ENCODE measurements around the gene GREB1. TPM values are rescaled to one million over a fixed set of nuclear protein-coding genes. Genes with fewer than 3 reads are reported as not detected.

Gene GREB1
- total and polyA plus RNA-seq, 2 experiments from 2014 or later: 12.0 to 35.0 TPM

DNA sequence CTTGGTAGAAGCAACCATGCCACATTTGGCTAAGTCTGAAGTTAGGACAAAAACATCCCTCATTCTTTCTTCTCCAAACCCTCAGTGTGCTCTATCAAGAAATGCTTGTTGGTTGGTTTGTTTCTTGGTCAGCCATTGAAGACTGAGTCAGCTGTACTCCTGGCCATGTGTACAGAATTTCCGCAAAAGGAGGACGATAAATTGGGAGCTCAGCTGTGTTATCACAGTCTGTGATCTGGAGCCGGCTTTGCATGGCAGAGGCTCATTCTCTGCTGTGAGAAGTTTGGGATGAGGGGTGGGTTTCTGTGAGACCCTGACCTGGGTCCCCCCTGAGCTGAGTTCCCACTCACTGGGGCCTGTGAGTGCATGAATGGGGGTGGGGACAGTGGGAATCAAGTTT is 41.6 kb upstream of the GREB1 start:
- TF ChIP-seq, protein P1, sequence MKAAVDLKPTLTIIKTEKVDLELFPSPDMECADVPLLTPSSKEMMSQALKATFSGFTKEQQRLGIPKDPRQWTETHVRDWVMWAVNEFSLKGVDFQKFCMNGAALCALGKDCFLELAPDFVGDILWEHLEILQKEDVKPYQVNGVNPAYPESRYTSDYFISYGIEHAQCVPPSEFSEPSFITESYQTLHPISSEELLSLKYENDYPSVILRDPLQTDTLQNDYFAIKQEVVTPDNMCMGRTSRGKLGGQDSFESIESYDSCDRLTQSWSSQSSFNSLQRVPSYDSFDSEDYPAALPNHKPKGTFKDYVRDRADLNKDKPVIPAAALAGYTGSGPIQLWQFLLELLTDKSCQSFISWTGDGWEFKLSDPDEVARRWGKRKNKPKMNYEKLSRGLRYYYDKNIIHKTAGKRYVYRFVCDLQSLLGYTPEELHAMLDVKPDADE (IDR thresholded peaks at IDR 0.05): no peak
- TF ChIP-seq NANOG (IDR thresholded peaks at IDR 0.05; ENCODE audit: borderline replicate concordance) (no peak), EZH2phosphoT487 (IDR thresholded peaks at IDR 0.05; ENCODE audit: unreplicated experiment) (no peak), ZNF331 (CRISPR knock-in tag; IDR thresholded peaks at IDR 0.05; ENCODE audit: low read depth) (no peak), JUNB (IDR thresholded peaks at IDR 0.05; ENCODE audit: unreplicated experiment) (no peak), POLR2AphosphoS5 (IDR thresholded peaks at IDR 0.05; ENCODE audit: low read depth) (no peak), STAT1 (IDR thresholded peaks at IDR 0.05; ENCODE audit: unreplicated experiment) (no peak), EZH2 (IDR thresholded peaks at IDR 0.05; ENCODE audit: low read depth, unreplicated experiment) (no peak), CREB1 (CRISPR knock-in tag; IDR thresholded peaks at IDR 0.05; ENCODE audit: low read depth) (no peak), ZNF114 (CRISPR knock-in tag; IDR thresholded peaks at IDR 0.05) (no peak)
- TF ChIP-seq, protein P2, sequence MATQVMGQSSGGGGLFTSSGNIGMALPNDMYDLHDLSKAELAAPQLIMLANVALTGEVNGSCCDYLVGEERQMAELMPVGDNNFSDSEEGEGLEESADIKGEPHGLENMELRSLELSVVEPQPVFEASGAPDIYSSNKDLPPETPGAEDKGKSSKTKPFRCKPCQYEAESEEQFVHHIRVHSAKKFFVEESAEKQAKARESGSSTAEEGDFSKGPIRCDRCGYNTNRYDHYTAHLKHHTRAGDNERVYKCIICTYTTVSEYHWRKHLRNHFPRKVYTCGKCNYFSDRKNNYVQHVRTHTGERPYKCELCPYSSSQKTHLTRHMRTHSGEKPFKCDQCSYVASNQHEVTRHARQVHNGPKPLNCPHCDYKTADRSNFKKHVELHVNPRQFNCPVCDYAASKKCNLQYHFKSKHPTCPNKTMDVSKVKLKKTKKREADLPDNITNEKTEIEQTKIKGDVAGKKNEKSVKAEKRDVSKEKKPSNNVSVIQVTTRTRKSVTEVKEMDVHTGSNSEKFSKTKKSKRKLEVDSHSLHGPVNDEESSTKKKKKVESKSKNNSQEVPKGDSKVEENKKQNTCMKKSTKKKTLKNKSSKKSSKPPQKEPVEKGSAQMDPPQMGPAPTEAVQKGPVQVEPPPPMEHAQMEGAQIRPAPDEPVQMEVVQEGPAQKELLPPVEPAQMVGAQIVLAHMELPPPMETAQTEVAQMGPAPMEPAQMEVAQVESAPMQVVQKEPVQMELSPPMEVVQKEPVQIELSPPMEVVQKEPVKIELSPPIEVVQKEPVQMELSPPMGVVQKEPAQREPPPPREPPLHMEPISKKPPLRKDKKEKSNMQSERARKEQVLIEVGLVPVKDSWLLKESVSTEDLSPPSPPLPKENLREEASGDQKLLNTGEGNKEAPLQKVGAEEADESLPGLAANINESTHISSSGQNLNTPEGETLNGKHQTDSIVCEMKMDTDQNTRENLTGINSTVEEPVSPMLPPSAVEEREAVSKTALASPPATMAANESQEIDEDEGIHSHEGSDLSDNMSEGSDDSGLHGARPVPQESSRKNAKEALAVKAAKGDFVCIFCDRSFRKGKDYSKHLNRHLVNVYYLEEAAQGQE (IDR thresholded peaks at IDR 0.05; ENCODE audit: unreplicated experiment): no peak
- TF ChIP-seq, protein P3, sequence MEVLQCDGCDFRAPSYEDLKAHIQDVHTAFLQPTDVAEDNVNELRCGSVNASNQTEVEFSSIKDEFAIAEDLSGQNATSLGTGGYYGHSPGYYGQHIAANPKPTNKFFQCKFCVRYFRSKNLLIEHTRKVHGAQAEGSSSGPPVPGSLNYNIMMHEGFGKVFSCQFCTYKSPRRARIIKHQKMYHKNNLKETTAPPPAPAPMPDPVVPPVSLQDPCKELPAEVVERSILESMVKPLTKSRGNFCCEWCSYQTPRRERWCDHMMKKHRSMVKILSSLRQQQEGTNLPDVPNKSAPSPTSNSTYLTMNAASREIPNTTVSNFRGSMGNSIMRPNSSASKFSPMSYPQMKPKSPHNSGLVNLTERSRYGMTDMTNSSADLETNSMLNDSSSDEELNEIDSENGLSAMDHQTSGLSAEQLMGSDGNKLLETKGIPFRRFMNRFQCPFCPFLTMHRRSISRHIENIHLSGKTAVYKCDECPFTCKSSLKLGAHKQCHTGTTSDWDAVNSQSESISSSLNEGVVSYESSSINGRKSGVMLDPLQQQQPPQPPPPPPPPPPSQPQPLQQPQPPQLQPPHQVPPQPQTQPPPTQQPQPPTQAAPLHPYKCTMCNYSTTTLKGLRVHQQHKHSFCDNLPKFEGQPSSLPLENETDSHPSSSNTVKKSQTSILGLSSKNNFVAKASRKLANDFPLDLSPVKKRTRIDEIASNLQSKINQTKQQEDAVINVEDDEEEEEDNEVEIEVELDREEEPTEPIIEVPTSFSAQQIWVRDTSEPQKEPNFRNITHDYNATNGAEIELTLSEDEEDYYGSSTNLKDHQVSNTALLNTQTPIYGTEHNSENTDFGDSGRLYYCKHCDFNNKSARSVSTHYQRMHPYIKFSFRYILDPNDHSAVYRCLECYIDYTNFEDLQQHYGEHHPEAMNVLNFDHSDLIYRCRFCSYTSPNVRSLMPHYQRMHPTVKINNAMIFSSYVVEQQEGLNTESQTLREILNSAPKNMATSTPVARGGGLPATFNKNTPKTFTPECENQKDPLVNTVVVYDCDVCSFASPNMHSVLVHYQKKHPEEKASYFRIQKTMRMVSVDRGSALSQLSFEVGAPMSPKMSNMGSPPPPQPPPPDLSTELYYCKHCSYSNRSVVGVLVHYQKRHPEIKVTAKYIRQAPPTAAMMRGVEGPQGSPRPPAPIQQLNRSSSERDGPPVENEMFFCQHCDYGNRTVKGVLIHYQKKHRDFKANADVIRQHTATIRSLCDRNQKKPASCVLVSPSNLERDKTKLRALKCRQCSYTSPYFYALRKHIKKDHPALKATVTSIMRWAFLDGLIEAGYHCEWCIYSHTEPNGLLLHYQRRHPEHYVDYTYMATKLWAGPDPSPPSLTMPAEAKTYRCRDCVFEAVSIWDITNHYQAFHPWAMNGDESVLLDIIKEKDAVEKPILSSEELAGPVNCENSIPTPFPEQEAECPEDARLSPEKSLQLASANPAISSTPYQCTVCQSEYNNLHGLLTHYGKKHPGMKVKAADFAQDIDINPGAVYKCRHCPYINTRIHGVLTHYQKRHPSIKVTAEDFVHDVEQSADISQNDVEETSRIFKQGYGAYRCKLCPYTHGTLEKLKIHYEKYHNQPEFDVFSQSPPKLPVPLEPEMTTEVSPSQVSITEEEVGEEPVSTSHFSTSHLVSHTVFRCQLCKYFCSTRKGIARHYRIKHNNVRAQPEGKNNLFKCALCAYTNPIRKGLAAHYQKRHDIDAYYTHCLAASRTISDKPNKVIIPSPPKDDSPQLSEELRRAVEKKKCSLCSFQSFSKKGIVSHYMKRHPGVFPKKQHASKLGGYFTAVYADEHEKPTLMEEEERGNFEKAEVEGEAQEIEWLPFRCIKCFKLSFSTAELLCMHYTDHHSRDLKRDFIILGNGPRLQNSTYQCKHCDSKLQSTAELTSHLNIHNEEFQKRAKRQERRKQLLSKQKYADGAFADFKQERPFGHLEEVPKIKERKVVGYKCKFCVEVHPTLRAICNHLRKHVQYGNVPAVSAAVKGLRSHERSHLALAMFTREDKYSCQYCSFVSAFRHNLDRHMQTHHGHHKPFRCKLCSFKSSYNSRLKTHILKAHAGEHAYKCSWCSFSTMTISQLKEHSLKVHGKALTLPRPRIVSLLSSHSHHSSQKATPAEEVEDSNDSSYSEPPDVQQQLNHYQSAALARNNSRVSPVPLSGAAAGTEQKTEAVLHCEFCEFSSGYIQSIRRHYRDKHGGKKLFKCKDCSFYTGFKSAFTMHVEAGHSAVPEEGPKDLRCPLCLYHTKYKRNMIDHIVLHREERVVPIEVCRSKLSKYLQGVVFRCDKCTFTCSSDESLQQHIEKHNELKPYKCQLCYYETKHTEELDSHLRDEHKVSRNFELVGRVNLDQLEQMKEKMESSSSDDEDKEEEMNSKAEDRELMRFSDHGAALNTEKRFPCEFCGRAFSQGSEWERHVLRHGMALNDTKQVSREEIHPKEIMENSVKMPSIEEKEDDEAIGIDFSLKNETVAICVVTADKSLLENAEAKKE (CRISPR knock-in tag; IDR thresholded peaks at IDR 0.05): no peak
- TF ChIP-seq, protein P4, sequence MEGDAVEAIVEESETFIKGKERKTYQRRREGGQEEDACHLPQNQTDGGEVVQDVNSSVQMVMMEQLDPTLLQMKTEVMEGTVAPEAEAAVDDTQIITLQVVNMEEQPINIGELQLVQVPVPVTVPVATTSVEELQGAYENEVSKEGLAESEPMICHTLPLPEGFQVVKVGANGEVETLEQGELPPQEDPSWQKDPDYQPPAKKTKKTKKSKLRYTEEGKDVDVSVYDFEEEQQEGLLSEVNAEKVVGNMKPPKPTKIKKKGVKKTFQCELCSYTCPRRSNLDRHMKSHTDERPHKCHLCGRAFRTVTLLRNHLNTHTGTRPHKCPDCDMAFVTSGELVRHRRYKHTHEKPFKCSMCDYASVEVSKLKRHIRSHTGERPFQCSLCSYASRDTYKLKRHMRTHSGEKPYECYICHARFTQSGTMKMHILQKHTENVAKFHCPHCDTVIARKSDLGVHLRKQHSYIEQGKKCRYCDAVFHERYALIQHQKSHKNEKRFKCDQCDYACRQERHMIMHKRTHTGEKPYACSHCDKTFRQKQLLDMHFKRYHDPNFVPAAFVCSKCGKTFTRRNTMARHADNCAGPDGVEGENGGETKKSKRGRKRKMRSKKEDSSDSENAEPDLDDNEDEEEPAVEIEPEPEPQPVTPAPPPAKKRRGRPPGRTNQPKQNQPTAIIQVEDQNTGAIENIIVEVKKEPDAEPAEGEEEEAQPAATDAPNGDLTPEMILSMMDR (conservative IDR thresholded peaks at IDR 0.05; ENCODE audit: low read depth in 2 of 2): no peak
- Histone ChIP-seq H3K4me1 (ENCODE audit: insufficient read depth) (peaks cover 12% of the 10 kb centered on the region; the same call in 1 of the 2 replicates), H4K20me1 (replicated peaks; ENCODE audit: insufficient read depth) (peaks cover 36% of the 10 kb centered on the region), H3K79me2 (replicated peaks; ENCODE audit: insufficient read depth) (peaks cover 94% of the 10 kb centered on the region), H3K4me3 (no peak overlapping the region), H3K36me3 (ENCODE audit: insufficient read depth) (no peaks in the 10 kb centered on the region), H3K4me2 (no peak overlapping the region), H3K27me3 (ENCODE audit: insufficient read depth) (no peaks in the 10 kb centered on the region), H3F3A (replicated peaks; ENCODE audit: low read depth) (no peaks in the 10 kb centered on the region), H3K27ac (ENCODE audit: low read depth) (no peak overlapping the region), H2AFZ (no peak overlapping the region), H3K9me2 (ENCODE audit: insufficient read depth) (peaks cover 7% of the 10 kb centered on the region; the same call in 1 of the 2 replicates)
- Mint-ChIP-seq H3K4me3 (no peak overlapping the region), H3K36me3 (ENCODE audit: low read depth) (peaks cover 28% of the 10 kb centered on the region), H3K27me3 (ENCODE audit: insufficient read depth, low read depth, poor library complexity) (peaks cover 4% of the 10 kb centered on the region), H3K9me3 (peaks cover 10% of the 10 kb centered on the region; the same call in 2 of the 3 replicates), H3K4me1 (peaks cover 25% of the 10 kb centered on the region), H3K27ac (no peak overlapping the region; the same call in 1 of the 2 replicates)
- ATAC-seq (no peak), DNase-seq (ENCODE audit: low spot score) (no peak)
